Loucy (cell line): ENCODE results near the gene SERTAD3.

Source experiments
- H2AFZ ChIP-seq: fragments of 200-600 bp; sonication (generic); 2 replicates; pipeline ENCODE4 v1.6.0; 2016; ENCODE audit warnings: antibody characterized with exemption, mild to moderate bottlenecking, low read length, moderate library complexity
- H3F3A ChIP-seq: fragments of 200-600 bp; 2 replicates; pipeline ENCODE4 v1.6.0; 2016; ENCODE audit warnings: antibody characterized with exemption, low read depth, mild to moderate bottlenecking
- H3K27me3 ChIP-seq: fragments of 200-600 bp; sonication (generic); 2 replicates; pipeline ENCODE4 v1.6.1; 2014; ENCODE audit warnings: low read length, mild to moderate bottlenecking; ENCODE audit not compliant: insufficient read depth, poor library complexity, severe bottlenecking
- H3K36me3 ChIP-seq: fragments of 200-600 bp; sonication (generic); 2 replicates; pipeline ENCODE4 v1.6.1; 2016; ENCODE audit warnings: low read length; ENCODE audit not compliant: insufficient read depth
- H3K4me1 ChIP-seq: fragments of 200-600 bp; sonication (generic); 2 replicates; pipeline ENCODE4 v1.5.1; 2014; ENCODE audit warnings: low read length, mild to moderate bottlenecking; ENCODE audit not compliant: insufficient read depth, poor library complexity, severe bottlenecking
- H3K4me2 ChIP-seq: fragments of 200-600 bp; sonication (generic); 2 replicates; pipeline ENCODE4 v1.6.0; 2014; ENCODE audit warnings: antibody characterized with exemption, low read length, low read depth, mild to moderate bottlenecking; ENCODE audit not compliant: poor library complexity, severe bottlenecking
- H3K4me3 ChIP-seq: fragments of 200-600 bp; sonication (generic); 2 replicates; pipeline ENCODE4 v1.5.1; 2014; ENCODE audit warnings: low read length, mild to moderate bottlenecking, mixed read lengths; ENCODE audit not compliant: poor library complexity, severe bottlenecking
- H3K79me2 ChIP-seq: fragments of 200-600 bp; sonication (generic); 2 replicates; pipeline ENCODE4 v1.6.1; 2014; ENCODE audit warnings: low read length; ENCODE audit not compliant: insufficient read depth
- H3K9ac ChIP-seq: fragments of 200-600 bp; sonication (generic); 2 replicates; pipeline ENCODE4 v1.6.0; 2014; ENCODE audit warnings: mild to moderate bottlenecking, low read depth, low read length, moderate library complexity; ENCODE audit not compliant: poor library complexity, severe bottlenecking
- H3K9me2 ChIP-seq: fragments of 200-600 bp; sonication (generic); replicated peaks from 2 replicates; pipeline ENCODE4 v1.6.1; 2016; ENCODE audit warnings: low read depth, low read length, mixed read lengths
- H3K9me3 ChIP-seq: fragments of 200-600 bp; sonication (generic); 2 replicates; pipeline ENCODE4 v1.6.1; 2014; ENCODE audit warnings: mild to moderate bottlenecking, antibody characterized with exemption, low read length, low read depth; ENCODE audit not compliant: insufficient read depth
- H4K20me1 ChIP-seq: fragments of 200-600 bp; sonication (generic); 2 replicates; pipeline ENCODE4 v1.6.0; 2014; ENCODE audit warnings: antibody characterized with exemption, low read length, mild to moderate bottlenecking; ENCODE audit not compliant: insufficient read depth, poor library complexity, severe bottlenecking
- EZH2phosphoT487 ChIP-seq: fragments of 200-600 bp; IDR thresholded peaks from 2 replicates; pipeline ENCODE4 v1.6.1; 2018; ENCODE audit warnings: antibody characterized with exemption, mild to moderate bottlenecking, moderate library complexity, borderline replicate concordance
- TF ChIP-seq, protein P1 (sequence below): fragments of 200-600 bp; sonication (generic); conservative IDR thresholded peaks from 2 replicates; pipeline ENCODE4 v1.5.1; 2014; ENCODE audit warnings: mild to moderate bottlenecking, antibody characterized with exemption, low read length

SERTAD3 gene

DNA sequence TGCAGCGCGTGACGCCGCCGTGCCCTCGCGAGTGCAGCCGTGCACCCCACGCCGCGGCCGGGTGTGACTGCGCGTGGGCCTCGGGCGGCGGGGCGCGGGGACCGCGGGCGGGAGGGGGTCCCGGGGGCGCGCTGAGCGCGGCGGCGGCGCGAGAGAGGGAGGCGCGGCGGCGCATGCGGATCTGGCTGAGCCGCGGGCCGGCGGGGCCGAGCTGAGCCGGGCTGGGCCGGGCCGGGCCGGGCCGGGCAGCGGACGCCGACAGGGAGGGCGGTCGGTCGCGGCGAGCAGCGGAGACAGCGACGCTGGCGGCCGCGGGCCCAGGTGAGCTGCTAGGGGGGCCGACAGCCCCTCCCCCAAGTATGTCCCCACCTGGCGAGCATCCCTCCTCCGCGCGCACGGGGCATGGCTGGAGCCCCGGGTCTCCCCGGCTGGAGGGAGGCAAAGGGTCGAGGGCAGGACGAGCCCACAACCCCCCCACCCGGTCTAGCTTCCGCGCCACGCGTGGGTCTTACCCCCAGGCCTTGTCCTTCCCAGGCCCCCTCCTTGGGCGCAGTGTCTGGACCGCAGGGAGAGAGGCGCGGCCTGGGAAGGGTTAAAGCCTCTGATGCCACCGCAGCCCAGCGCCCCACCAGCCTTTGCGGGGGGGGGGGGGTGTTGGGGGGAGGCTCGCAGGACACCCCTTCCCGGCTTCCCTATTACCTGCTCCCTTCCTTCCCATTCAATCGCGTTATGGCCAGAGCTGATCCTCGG lies 23.0 kb upstream of the SERTAD3 start, which contains the start of gene SPTBN4:
TSS of gene SPTBN4 (plus strand) at position 17 of the 750 bp plus-strand sequence. CDS start 5,621 bp downstream, outside the sequence.
- H4K20me1 ChIP-seq = no peaks in the 10 kb centered on the region

DNA sequence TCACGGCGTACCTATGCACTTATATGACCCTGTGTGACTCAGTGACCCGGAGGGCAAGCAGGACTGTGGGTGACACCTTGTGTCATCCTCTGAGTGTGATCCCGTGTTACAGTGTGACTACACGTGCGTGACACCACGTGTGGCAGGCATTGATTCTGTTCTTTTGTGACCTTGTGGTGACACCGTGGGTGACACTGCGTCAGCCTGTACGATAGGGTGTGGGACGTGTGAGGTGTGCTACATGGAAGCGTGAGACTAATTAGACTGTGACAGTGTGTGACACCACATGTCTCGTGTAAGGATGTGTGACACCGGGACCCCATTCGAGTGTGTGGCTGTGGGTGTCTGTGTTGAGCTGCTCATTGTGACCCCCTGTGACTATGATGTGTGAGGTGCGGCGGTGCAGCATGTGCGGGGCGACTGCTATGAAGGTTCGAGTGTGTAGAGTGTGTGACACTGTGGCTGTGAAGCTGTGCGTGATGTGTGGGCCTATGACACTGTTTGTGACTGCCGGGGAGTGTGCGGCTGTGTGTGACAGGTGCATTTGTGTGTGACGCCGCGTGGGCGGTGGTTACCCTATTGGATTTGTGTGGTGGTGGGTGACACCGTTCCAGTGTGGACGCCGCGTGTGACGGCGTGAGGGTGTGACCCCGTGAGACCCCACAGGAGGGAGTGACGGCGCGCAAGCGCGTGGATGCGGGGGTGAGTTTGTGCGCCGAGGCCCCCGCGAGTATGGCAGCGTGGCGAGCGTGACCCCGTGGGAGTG lies 22.3 kb upstream of the SERTAD3 start:
- Histone ChIP-seq H3K79me2 (no peaks in the 10 kb centered on the region), H3K9ac (no peak overlapping the region), H4K20me1 (no peaks in the 10 kb centered on the region), H2AFZ (peak overlapping the region; percentile 62; the same call in 1 of the 2 replicates), H3F3A (no peaks in the 10 kb centered on the region), H3K4me2 (peak overlapping the region; percentile 70), H3K4me3 (peak overlapping the region; percentile 66), H3K4me1 (peaks cover 13% of the 10 kb centered on the region), H3K9me3 (no peaks in the 10 kb centered on the region), H3K36me3 (no peaks in the 10 kb centered on the region), H3K9me2 (no peaks in the 10 kb centered on the region), H3K27me3 (no peaks in the 10 kb centered on the region)
- TF ChIP-seq, protein P1, sequence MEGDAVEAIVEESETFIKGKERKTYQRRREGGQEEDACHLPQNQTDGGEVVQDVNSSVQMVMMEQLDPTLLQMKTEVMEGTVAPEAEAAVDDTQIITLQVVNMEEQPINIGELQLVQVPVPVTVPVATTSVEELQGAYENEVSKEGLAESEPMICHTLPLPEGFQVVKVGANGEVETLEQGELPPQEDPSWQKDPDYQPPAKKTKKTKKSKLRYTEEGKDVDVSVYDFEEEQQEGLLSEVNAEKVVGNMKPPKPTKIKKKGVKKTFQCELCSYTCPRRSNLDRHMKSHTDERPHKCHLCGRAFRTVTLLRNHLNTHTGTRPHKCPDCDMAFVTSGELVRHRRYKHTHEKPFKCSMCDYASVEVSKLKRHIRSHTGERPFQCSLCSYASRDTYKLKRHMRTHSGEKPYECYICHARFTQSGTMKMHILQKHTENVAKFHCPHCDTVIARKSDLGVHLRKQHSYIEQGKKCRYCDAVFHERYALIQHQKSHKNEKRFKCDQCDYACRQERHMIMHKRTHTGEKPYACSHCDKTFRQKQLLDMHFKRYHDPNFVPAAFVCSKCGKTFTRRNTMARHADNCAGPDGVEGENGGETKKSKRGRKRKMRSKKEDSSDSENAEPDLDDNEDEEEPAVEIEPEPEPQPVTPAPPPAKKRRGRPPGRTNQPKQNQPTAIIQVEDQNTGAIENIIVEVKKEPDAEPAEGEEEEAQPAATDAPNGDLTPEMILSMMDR = no peak
- TF ChIP-seq EZH2phosphoT487 = no peak

More for the DNA sequence above, 23.0 kb upstream of the SERTAD3 start, which contains the start of gene SPTBN4:
- no peaks in the 10 kb centered on the region for H3K27me3 ChIP-seq
- H3F3A ChIP-seq = no peaks in the 10 kb centered on the region
- H3K4me3 ChIP-seq = peak within 1 kb of the TSS; percentile 66
- no peaks in the 10 kb centered on the region for H3K79me2 ChIP-seq
- H3K9me2 ChIP-seq = no peaks in the 10 kb centered on the region
- TF ChIP-seq, protein P1 = no peak
- TF ChIP-seq EZH2phosphoT487 = no peak
- peaks cover 13% of the 10 kb centered on the region for H3K4me1 ChIP-seq
- no peaks in the 10 kb centered on the region for H3K36me3 ChIP-seq
- H3K9ac ChIP-seq = no peak within 1 kb of the TSS
- H3K9me3 ChIP-seq = no peaks in the 10 kb centered on the region
- peak within 1 kb of the TSS; percentile 62; the same call in 1 of the 2 replicates for H2AFZ ChIP-seq
- peak within 1 kb of the TSS; percentile 70 for H3K4me2 ChIP-seq

DNA sequence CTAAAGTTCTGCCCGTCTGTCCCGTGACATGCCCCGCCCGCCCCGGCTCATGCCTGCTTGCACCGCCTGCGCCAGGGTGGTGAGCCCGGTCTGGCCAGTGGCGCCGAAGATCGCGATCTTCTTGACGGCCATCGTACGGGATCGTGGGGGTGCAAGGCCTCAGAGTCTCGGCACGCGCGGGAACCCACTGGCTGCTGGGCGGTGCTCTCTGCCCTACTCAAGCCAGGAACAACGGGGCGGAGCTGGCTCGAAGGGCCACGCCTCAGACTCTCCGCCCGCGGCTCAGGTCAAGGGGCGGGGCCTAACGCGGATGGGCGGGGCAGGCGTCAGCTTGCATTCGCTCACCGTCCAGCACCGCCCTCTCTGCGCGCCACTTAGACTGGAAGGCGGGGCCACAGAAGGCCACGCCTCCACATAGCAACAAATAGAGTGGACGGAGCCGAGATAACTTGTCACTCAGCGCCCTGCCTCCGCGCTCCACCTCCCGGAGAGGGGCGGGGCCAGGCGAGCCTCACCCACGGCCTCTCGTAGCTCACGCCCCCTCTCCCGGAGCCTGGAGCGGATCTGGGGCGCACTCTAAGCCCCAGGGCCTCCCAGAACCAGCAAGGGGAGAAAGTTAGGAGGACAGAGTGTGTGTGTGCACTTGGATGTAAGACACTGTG lies 21.6 kb upstream of the SERTAD3 start, which contains the start of gene BLVRB:
TSS of gene BLVRB (minus strand) at position 189 of the 662 bp plus-strand sequence. CDS start at position 132, 57 bp downstream.
- no peaks in the 10 kb centered on the region for H3K27me3 ChIP-seq
- peak within 1 kb of the TSS; percentile 93 for H2AFZ ChIP-seq
- H3K9me2 ChIP-seq = no peaks in the 10 kb centered on the region
- H3K9ac ChIP-seq = peak within 1 kb of the TSS; percentile 65
- H3F3A ChIP-seq = no peaks in the 10 kb centered on the region
- peak within 1 kb of the TSS; percentile 73 for H3K4me2 ChIP-seq
- H3K4me1 ChIP-seq = peaks cover 13% of the 10 kb centered on the region
- no peaks in the 10 kb centered on the region for H3K36me3 ChIP-seq
- H3K79me2 ChIP-seq = no peaks in the 10 kb centered on the region
- no peaks in the 10 kb centered on the region for H3K9me3 ChIP-seq
- no peaks in the 10 kb centered on the region for H4K20me1 ChIP-seq
- H3K4me3 ChIP-seq = peak within 1 kb of the TSS; percentile 75
- TF ChIP-seq, protein P1 = no peak
- TF ChIP-seq EZH2phosphoT487 = no peak
